Kidney (tissue), 14 donors: ENCODE data around the gene RAP1A. TPM values are rescaled to one million over a fixed set of nuclear protein-coding genes. Genes with fewer than 3 reads are reported as not detected.

Experiments
- DNase-seq, 5 donors: peaks; one replicate each; pipeline ENCODE4 v3.0.0-alpha.2; 2013 to 2020
- FAIRE-seq: peaks from 2 replicates; lab custom pipeline; 2012; peaks lifted over from hg19 to GRCh38; lab: Jason Lieb, UNC
- H3K27ac ChIP-seq, 2 donors: one replicate each; pipeline ENCODE4 v1.7.0; 2013; ENCODE audit warnings: low read depth in 2 of 2, low read length in 2 of 2, inconsistent platforms in 1 of 2
- H3K27me3 ChIP-seq: one replicate; pipeline ENCODE4 v1.7.1; 2013; ENCODE audit warnings: low read length, inconsistent platforms; ENCODE audit not compliant: control insufficient read depth, insufficient read depth
- H3K36me3 ChIP-seq, 3 donors: one replicate each; pipeline versions ENCODE4 v1.7.0 to v1.7.1; 2013; ENCODE audit warnings: low read length in 3 of 3, control low read depth in 1 of 3, inconsistent platforms in 1 of 3; ENCODE audit not compliant: insufficient read depth in 3 of 3, control insufficient read depth in 2 of 3
- H3K4me1 ChIP-seq, 3 donors: one replicate each; pipeline versions ENCODE4 v1.7.0 to v1.7.1; 2013; ENCODE audit warnings: low read length in 3 of 3, inconsistent platforms in 1 of 3, low read depth in 1 of 3; ENCODE audit not compliant: control insufficient read depth in 2 of 3, insufficient read depth in 2 of 3
- H3K4me3 ChIP-seq, 3 donors: one replicate each; pipeline versions ENCODE4 v1.7.0 to v1.8.1; 2013; ENCODE audit warnings: low read length in 3 of 3, control low read depth in 1 of 3, inconsistent platforms in 1 of 3
- H3K9ac ChIP-seq, 3 donors: one replicate each; pipeline versions ENCODE4 v1.7.0 to v1.7.1; 2013; ENCODE audit warnings: low read length in 3 of 3, control low read depth in 1 of 3, inconsistent platforms in 1 of 3
- H3K9me3 ChIP-seq, 3 donors: one replicate each; pipeline versions ENCODE4 v1.7.0 to v1.7.1; 2013; ENCODE audit warnings: low read length in 3 of 3, control low read depth in 1 of 3, inconsistent platforms in 1 of 3; ENCODE audit not compliant: control insufficient read depth in 2 of 3, insufficient read depth in 1 of 3
- CTCF ChIP-seq: IDR thresholded peaks from 3 replicates; pipeline ENCODE4 v1.5.1; 2012; ENCODE audit warnings: mild to moderate bottlenecking, moderate library complexity, borderline replicate concordance; ENCODE audit not compliant: insufficient read depth; ENCODE audit errors: extremely low read depth
- intact Hi-C: fragments of 100-400 bp; cut with DNase I; formaldehyde crosslinking; loops from one replicate; pipeline ENCODE4 v1.11.1; 2022
- polyA plus RNA-seq: library from polyadenylated mRNA; stranded (reverse); fragments of 350-450 nt; fragmentation: Illumina TruSeq; extraction: RNeasy Lipid Tissue Mini Kit (QIAGEN cat#74804); gene quantifications from one replicate; pipeline ENCODE4 v1.2.3, GENCODE V29; 2014; ENCODE audit warnings: low read depth, low replicate concordance; ENCODE audit not compliant: insufficient read depth
- total RNA-seq: library from RNA; stranded (reverse); fragmentation: NEBNext Ultra II Directional; extraction: Animal tissue kit (Norgen Biotek cat#: 25700); gene quantifications from one replicate; pipeline ENCODE4 v1.2.1, GENCODE V29; 2021
- donor health status: control.
- donor health status: control.
- donor health status: control.
- donor health status: control.
- donor health status: control.
- donor health status: DM: yes; HTN: yes; CAD: no.
- donor health status: Normal renal cell carcinoma (clear cell type).

Gene RAP1A
- total and polyA plus RNA-seq, 2 donors from 2014 or later = 55.8 to 91.3 TPM

- intact Hi-C loops = no loop called here
- peaks cover 0 to 26% (median 15%) of the 10 kb centered on the region in 3 donors for H3K4me1 ChIP-seq
Measured at GRCh38 chr1:111734856-111735255, 115.3 kb downstream of the RAP1A start.

GRCh38 chr1:111735321-111735720 is 115.7 kb downstream of the RAP1A start:
- TF ChIP-seq CTCF = no peak
- Histone ChIP-seq H3K27ac (no peak overlapping the region), H3K9ac (no peak overlapping the region), H3K4me1 (peaks cover 0 to 25% (median 15%) of the 10 kb centered on the region in 3 donors), H3K4me3 (no peak overlapping the region), H3K9me3 (no peaks in the 10 kb centered on the region), H3K36me3 (no peaks in the 10 kb centered on the region), H3K27me3 (no peaks in the 10 kb centered on the region)
- no peak for FAIRE-seq
- intact Hi-C loops = no loop called here
- DNase-seq = peak in 1 of 5 donors; percentile 2

More at GRCh38 chr1:111734856-111735255, 115.3 kb downstream of the RAP1A start:
- FAIRE-seq (no peak), DNase-seq (no peak)
- Histone ChIP-seq H3K9me3 (no peaks in the 10 kb centered on the region), H3K27me3 (no peaks in the 10 kb centered on the region), H3K4me3 (no peak overlapping the region), H3K27ac (no peak overlapping the region), H3K36me3 (no peaks in the 10 kb centered on the region), H3K9ac (no peak overlapping the region)
- TF ChIP-seq CTCF = no peak

GRCh38 chr1:111735858-111736544 is 116.4 kb downstream of the RAP1A start:
- TF ChIP-seq CTCF = no peak
- FAIRE-seq = no peak
- H3K9me3 ChIP-seq = no peaks in the 10 kb centered on the region
- H3K9ac ChIP-seq = no peak overlapping the region
- no peak overlapping the region for H3K27ac ChIP-seq
- intact Hi-C loops = no loop called here
- H3K36me3 ChIP-seq = no peaks in the 10 kb centered on the region
- no peak overlapping the region for H3K4me3 ChIP-seq
- H3K27me3 ChIP-seq = no peaks in the 10 kb centered on the region
- peak in 4 of 5 donors; percentile 53 to 86 (median 66) for DNase-seq
- peaks cover 0 to 25% (median 15%) of the 10 kb centered on the region in 3 donors for H3K4me1 ChIP-seq
